GM12891 (cell line): ENCODE results near the gene ACSL3.

Experiments used
- DNase-seq: peaks from one replicate; pipeline ENCODE4 v3.0.0; 2011; ENCODE audit warnings: low spot score; ENCODE audit not compliant: insufficient read length
- FAIRE-seq: peaks from 2 replicates; lab custom pipeline; 2011; peaks lifted over from hg19 to GRCh38; lab: Jason Lieb, UNC
- PAX5 ChIP-seq: IDR thresholded peaks from 2 replicates; pipeline ENCODE4 v1.6.1; 2011; ENCODE audit warnings: low read length, moderate library complexity, mild to moderate bottlenecking; ENCODE audit not compliant: insufficient read depth, severe bottlenecking
- POLR2A ChIP-seq: IDR thresholded peaks from 2 replicates; pipeline ENCODE4 v1.6.1; 2011; ENCODE audit warnings: low read depth, low read length, control low read depth
- POLR2AphosphoS5 ChIP-seq: IDR thresholded peaks from 2 replicates; pipeline ENCODE4 v1.6.1; 2011; ENCODE audit warnings: low read depth, low read length, control low read depth
- POU2F2 ChIP-seq: IDR thresholded peaks from 2 replicates; pipeline ENCODE4 v1.6.1; 2011; ENCODE audit warnings: low read depth, mild to moderate bottlenecking, control low read depth, low read length, moderate library complexity
- SPI1 ChIP-seq: IDR thresholded peaks from 2 replicates; pipeline ENCODE4 v1.6.1; 2011; ENCODE audit warnings: low read depth, low read length, control low read depth
- TAF1 ChIP-seq: IDR thresholded peaks from 2 replicates; pipeline ENCODE4 v1.6.1; 2011; ENCODE audit warnings: low read depth, low read length, control low read depth

The ACSL3 gene

DNA sequence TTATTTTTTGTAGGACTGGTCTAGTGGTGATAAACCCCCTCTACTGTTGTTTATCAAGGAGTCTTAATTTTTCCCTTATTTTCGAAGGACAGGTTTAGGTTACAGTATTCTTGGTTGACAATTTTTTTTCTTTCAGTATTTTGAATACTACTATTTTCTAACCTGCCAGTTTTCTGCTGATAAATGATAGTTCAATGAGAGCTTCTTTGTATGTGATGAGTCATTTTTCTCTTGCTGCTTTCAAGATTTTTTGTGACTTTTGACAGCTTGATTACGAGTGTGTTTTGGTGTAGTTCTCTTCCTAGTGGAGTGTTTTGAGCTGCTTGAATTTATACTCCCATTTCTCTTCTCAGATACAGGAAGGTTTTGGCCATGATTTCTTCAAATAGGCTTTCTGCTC, 77.5 kb downstream of the ACSL3 start:
- TF ChIP-seq SPI1 (no peak), POLR2A (no peak), PAX5 (no peak), TAF1 (no peak), POLR2AphosphoS5 (no peak), POU2F2 (no peak)
- FAIRE-seq (no peak), DNase-seq (no peak)

DNA sequence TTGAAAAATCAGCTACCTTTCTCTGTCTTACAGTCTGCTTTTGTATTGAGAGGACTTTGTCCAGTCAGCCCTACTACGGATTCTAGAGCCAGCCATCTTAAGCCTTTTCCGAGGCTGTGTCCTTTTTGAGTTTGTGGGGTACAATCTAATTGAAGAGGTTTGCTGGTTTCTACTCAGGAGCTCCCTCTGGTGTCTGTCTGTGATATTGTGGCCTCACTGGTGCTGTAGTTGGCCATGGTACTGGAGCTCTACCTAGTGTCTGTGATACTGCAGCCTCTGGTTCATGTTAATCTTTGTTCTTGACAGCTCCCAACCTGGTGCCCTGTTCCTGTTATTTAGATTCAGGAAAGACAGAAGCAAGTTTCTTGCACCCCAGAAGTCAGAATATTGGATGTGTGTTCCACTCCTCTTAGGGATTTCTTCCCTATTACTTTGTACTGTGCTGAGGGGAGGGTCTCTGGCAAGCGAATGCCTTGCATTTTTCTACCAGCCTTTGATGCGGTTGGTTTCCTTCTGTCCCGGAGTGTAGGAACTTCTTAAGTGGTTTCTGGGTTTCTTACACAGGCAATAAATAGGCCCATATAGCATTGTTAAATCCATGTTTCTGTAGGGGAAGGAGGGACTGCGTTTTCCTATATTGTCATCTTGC, 78.5 kb downstream of the ACSL3 start:
- FAIRE-seq (peak; percentile 90), DNase-seq (no peak)
- TF ChIP-seq SPI1, result no peak
- no peak for TF ChIP-seq PAX5
- TF ChIP-seq POLR2A, result no peak
- no peak for TF ChIP-seq POU2F2
- no peak for TF ChIP-seq TAF1
- no peak for TF ChIP-seq POLR2AphosphoS5

DNA sequence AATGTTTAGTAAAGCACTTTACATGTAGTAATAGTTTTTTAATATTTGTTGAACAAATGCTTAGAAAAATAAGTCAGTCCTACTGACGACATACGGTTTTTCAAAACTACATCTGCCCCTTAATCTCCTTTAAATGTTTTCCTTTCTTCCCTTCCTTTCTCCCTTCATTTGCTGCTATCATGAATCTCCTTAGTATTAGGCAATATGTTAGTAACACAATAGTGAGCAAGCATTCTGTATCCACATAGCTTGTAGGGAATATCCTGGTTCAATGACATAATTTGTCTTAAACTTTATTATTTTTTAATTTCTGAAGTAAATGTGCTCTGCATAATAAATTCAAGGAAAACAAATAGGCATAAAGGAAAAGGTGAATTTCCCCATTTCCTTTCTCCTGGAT, 79.1 kb downstream of the ACSL3 start:
- DNase-seq, result no peak
- no peak for FAIRE-seq

DNA sequence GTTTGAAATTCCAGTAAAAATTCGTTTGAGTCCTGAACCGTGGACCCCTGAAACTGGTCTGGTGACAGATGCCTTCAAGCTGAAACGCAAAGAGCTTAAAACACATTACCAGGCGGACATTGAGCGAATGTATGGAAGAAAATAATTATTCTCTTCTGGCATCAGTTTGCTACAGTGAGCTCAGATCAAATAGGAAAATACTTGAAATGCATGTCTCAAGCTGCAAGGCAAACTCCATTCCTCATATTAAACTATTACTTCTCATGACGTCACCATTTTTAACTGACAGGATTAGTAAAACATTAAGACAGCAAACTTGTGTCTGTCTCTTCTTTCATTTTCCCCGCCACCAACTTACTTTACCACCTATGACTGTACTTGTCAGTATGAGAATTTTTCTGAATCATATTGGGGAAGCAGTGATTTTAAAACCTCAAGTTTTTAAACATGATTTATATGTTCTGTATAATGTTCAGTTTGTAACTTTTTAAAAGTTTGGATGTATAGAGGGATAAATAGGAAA, 80.7 kb downstream of the ACSL3 start:
- FAIRE-seq, result no peak

More for the DNA sequence above, 79.1 kb downstream of the ACSL3 start:
- TF ChIP-seq POLR2A, result no peak
- TF ChIP-seq TAF1, result no peak
- TF ChIP-seq POU2F2, result no peak
- TF ChIP-seq SPI1, result no peak
- no peak for TF ChIP-seq PAX5
- no peak for TF ChIP-seq POLR2AphosphoS5

DNA sequence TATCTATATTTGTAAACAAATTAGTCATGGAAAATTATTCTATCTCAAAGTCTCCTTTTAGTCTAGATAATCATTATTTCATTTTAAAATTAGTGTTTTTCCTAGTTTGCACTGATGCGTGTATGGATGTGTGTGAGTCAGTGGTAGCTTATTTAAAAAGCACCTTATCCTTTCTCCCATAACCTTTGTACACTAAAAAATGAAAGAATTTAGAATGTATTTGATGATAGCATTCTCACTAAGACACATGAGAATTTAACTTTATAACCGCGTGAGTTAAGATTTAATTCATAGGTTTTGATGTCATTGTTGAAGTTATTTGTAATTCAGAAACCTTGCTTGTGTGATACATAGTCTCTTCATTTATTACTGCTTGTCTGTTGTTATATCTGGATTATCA, 81.7 kb downstream of the ACSL3 start:
- TF ChIP-seq TAF1, result no peak
- no peak for TF ChIP-seq POLR2AphosphoS5
- no peak for TF ChIP-seq SPI1
- no peak for TF ChIP-seq POLR2A
- no peak for TF ChIP-seq PAX5
- TF ChIP-seq POU2F2, result no peak
- FAIRE-seq, result no peak

More for the DNA sequence above, 80.7 kb downstream of the ACSL3 start:
- no peak for DNase-seq
- no peak for TF ChIP-seq TAF1
- TF ChIP-seq PAX5, result no peak
- TF ChIP-seq POU2F2, result no peak
- no peak for TF ChIP-seq POLR2A
- no peak for TF ChIP-seq POLR2AphosphoS5
- no peak for TF ChIP-seq SPI1

DNA sequence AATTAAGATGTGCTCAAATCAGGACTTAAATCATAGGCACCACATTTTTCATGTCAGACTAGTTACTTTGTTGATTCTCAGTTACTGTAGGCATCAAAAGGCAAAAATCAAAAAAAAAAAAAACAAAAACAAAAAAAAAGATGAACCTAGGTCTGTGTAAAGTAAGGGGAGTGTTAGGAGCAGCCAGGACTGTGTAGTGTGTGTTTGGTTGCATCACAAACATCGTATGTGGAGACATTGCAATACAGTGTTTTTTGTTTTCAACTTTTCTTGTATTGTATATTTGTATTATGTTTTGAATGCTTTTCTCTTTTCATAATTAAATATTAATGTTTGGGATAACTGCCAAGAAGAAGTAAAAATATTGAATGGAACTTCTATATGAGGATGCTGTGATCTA, 82.1 kb downstream of the ACSL3 start:
- TF ChIP-seq POU2F2, result no peak
- no peak for TF ChIP-seq POLR2A
- no peak for TF ChIP-seq SPI1
- TF ChIP-seq PAX5, result no peak
- TF ChIP-seq TAF1, result no peak
- DNase-seq, result no peak
- FAIRE-seq, result no peak

More for the DNA sequence above, 81.7 kb downstream of the ACSL3 start:
- DNase-seq, result no peak

DNA sequence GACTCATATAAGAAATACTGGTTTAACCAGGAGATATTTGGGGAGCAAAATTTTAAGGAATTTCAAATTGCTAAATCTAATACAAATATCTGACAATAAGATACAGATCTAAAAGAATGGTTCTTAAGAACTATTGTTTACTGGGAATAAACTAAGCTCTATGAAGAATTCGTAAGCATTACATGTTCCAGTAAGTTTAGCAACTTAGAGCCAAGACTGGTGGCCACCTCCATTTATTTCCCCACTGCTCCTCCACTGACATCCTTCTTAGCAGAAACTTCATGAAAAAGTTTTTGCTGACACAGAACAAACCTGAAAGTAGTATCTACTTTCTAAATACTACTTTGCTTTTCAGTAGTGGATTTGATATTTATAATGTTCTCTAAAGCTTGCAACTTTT, 83.0 kb downstream of the ACSL3 start:
- TF ChIP-seq POLR2A (no peak), SPI1 (no peak), POU2F2 (no peak), POLR2AphosphoS5 (no peak), TAF1 (no peak), PAX5 (no peak)
- no peak for DNase-seq
- no peak for FAIRE-seq

DNA sequence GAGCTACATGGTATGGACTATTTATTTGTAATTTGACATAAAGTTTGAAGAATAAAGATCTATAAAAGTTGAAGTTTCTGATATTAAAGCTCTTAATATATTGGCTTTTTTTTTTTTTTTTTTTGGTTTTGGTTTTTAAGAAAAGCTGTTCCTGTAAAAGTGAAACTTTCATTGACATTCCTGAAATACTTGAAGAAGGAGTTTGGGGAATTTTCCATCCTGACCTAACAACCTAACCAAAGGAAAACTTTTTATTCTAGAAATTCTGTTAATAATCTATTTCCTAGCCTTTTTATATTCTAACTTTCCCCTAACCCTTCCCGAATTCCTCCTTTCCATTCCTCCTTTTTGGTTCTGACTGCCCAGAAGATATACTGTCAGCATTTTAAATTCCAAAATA, 83.7 kb downstream of the ACSL3 start:
- no peak for DNase-seq
- TF ChIP-seq POLR2A, result no peak
- no peak for TF ChIP-seq PAX5
- TF ChIP-seq TAF1, result no peak
- no peak for TF ChIP-seq SPI1
- TF ChIP-seq POLR2AphosphoS5, result no peak
- no peak for TF ChIP-seq POU2F2
- FAIRE-seq, result no peak

DNA sequence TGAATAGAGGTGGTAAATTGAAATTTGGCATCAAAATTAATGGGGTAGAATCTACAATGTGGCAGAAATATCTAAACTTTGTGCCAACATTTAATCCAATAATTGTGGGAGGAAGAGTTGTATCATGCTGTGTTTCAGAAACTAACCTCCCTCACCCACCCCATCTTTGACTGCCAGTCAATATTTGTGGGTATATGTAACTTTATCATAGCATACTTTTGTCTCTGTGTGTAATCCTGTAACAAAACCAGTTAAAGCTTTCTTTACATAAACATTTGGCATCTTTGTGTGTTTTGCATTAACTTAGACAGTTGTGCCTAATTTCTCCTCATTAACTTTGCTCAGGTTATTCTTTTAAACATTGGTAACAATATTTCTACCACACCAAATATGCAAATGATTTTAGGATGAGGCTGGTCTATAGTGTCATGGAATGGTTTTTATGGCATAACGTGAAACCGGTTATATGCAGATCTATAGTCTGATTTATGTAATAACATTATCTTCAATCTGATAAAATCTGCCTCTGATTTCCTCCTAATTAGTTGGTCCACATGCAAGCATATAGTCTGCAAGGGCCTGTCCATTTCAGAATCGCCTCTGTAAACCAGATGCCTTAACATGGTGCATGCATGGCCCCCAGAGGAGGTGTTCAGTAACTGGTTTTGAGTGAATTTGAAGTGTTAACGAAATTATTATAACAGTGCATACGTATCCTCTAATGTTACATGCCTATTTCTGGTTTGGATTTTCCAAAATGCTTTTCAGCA, 84.3 kb downstream of the ACSL3 start:
- DNase-seq, result no peak
- FAIRE-seq, result peak; percentile 28
- no peak for TF ChIP-seq SPI1
- no peak for TF ChIP-seq TAF1
- TF ChIP-seq PAX5, result no peak

DNA sequence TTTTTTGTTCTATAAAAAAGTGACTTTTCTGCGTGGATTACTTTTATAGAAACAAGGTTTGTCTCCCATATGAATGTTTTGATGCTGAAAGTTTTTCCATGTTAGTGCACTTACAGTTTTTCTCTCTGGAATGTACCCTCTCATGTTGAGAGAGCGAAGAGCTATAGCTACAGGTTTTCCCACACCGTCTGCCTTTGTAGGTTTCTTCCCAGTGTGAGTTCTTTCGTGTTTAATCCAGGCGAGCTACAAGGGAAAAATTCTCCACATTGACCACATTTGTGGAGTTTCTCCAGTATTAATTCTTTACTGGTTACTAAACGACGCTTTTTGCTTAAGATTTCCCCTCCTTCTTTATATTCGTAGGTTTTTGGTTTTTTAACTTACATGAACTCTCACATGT, 85.1 kb downstream of the ACSL3 start:
- no peak for TF ChIP-seq POU2F2
- TF ChIP-seq SPI1, result no peak
- TF ChIP-seq POLR2A, result no peak
- TF ChIP-seq PAX5, result no peak
- TF ChIP-seq POLR2AphosphoS5, result no peak
- no peak for TF ChIP-seq TAF1
- FAIRE-seq (no peak), DNase-seq (no peak)
